AML-193 (cell line): ENCODE results near the gene ORC6.
A peak's percentile ranks its signal among the peaks of the same experiment; 100 is the strongest.

ENCODE experiments used
- DNase-seq, 2 experiments: peaks; one replicate each; lab custom pipeline; 2025; lab: John Stamatoyannopoulos, UW

ORC6 gene

GRCh38 chr16:46731691-46732555 lies 42.5 kb downstream of the ORC6 start:
- no peak for DNase-seq

GRCh38 chr16:46732561-46732960 lies 43.1 kb downstream of the ORC6 start:
- DNase-seq, result no peak

- DNase-seq, result no peak
Measured at GRCh38 chr16:46733319-46733830, 43.9 kb downstream of the ORC6 start.

- no peak for DNase-seq
Measured at GRCh38 chr16:46736695-46737094, 47.2 kb downstream of the ORC6 start.

GRCh38 chr16:46737621-46738214 lies 48.3 kb downstream of the ORC6 start:
- DNase-seq, result no peak

- no peak for DNase-seq
Measured at GRCh38 chr16:46739934-46740333, 50.5 kb downstream of the ORC6 start.

GRCh38 chr16:46743232-46743719 lies 53.8 kb downstream of the ORC6 start:
- DNase-seq, result peak; percentile 68 to 70

- no peak for DNase-seq
Measured at GRCh38 chr16:46745617-46746016, 56.2 kb downstream of the ORC6 start.

- no peak for DNase-seq
Measured at GRCh38 chr16:46746821-46747776, 57.6 kb downstream of the ORC6 start.
